GM21515 (cell line): ENCODE results near the gene SLC17A7.
A peak's percentile ranks its signal among the peaks of the same experiment; 100 is the strongest.
"Not testable (repeated sequence)": the region's sequence is repeated elsewhere in the genome, so short reads cannot be mapped to it uniquely, and the experiment has no call there.

Experiments used
- ATAC-seq: cut with Tn5 transposase; IDR thresholded peaks from one replicate; pipeline ENCODE4 v1.9.1; 2021; ENCODE audit not compliant: unreplicated experiment

SLC17A7 gene

GRCh38 chr19:49470615-49470978, 29.3 kb upstream of the SLC17A7 start:
- no peak for ATAC-seq

- peak; percentile 43 for ATAC-seq
Measured at GRCh38 chr19:49469828-49470614, 28.7 kb upstream of the SLC17A7 start.

- ATAC-seq = peak; percentile 49
Measured at GRCh38 chr19:49468746-49469447, 27.6 kb upstream of the SLC17A7 start.

DNA sequence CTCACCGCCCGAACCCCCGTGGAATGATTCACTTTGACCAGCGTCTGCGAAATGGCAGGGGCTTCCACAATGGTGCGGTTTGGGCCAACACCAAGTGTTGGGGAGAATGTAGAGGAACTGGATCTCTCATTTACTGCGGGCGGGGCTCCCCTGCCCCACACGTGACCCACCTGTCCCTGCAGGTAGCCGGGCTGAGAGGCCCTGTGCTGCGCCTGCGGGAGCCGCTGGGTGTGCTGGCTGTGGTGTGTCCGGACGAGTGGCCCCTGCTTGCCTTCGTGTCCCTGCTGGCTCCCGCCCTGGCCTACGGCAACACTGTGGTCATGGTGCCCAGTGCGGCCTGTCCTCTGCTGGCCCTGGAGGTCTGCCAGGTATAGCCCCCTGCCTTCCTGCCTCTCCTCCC, 26.9 kb upstream of the SLC17A7 start:
- ATAC-seq = no peak

DNA sequence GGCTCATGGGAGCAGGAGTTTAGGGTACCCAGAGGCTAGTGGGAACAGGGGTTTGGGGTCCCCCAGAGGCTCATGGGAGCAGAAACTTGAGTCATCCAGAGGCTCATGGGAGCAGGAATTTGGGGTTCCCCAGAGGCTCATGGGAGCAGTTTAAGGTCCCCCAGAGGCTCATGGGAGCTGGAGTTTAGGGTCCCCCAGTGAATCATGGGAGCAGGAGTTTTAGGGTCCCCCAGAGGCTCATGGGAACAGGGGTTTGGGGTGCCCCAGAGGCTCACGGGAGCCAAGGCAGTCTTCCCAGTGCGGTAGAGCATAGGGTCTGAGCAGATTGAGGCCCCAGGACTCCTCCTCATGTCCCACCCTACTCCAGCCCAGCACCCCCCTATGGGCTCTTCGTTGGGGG, 24.0 kb upstream of the SLC17A7 start:
- no peak for ATAC-seq

GRCh38 chr19:49463960-49464740, 22.8 kb upstream of the SLC17A7 start:
- ATAC-seq = no peak

- ATAC-seq = no peak
Measured at GRCh38 chr19:49462492-49462891, 21.2 kb upstream of the SLC17A7 start.

GRCh38 chr19:49461656-49462055, 20.3 kb upstream of the SLC17A7 start:
- ATAC-seq = no peak

- not testable (repeated sequence) for ATAC-seq
Measured at GRCh38 chr19:49461130-49461529, 19.8 kb upstream of the SLC17A7 start.

GRCh38 chr19:49459388-49459787, 18.1 kb upstream of the SLC17A7 start:
- no peak for ATAC-seq

DNA sequence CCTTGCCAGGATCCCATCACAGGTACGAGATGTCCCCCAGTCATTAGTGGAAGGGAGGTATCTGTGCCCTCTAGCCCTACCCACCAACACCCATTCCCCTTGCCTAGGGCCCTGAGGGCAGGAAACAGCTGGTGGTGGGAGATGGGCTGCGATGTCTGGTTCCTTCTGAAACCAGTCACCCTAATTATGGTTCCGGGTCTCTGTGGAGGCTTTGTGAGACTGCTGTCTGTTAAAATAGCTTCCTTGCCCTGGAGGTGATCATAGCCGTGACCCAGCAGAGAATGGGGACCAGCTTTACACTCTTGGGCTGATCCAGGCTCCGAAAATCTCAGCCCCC, 17.2 kb upstream of the SLC17A7 start:
- ATAC-seq = no peak

- ATAC-seq = no peak
Measured at GRCh38 chr19:49456326-49456725, 15.0 kb upstream of the SLC17A7 start.

DNA sequence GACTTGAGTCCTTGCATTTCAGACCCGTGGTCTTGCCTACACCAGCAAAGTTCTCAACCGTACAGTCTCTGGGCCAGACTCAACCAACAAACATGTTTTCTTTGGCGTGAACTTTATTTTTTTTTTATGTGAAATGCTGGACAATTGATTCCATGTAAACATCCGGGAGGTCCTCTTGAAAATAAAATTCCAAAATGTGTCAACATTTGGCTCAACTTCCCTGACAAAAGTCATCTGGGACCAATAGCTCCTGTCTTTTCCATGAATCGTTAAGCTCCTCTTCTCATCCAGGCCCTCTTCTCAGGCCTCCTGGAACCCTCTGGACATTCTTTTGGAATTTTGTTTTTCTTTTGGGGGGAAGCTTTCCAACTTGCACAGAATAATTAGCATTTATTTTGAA, 14.4 kb upstream of the SLC17A7 start:
- ATAC-seq = no peak

DNA sequence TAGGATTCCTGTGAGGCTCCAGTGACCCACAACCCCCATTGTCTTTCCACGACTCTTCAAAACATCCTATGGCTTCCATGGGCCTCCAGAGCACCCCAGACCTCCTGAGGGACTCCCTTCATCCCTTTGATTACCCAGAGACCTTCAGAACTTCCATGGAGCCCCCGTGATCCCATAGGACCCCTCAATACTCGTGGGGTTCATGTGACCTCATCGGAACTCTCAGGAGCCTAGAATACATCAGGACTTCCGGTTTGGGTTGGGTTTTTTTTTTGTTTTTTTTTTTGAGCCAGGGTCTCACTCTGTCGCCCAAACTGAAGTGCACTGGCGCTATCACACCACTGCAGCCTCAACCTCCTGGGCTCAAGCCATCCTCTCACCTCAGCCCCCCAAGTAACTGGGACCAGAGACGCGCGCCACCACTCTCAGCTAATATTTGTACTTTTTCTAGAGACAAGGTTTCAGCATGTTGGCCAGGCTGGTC, 12.5 kb upstream of the SLC17A7 start:
- no peak for ATAC-seq

DNA sequence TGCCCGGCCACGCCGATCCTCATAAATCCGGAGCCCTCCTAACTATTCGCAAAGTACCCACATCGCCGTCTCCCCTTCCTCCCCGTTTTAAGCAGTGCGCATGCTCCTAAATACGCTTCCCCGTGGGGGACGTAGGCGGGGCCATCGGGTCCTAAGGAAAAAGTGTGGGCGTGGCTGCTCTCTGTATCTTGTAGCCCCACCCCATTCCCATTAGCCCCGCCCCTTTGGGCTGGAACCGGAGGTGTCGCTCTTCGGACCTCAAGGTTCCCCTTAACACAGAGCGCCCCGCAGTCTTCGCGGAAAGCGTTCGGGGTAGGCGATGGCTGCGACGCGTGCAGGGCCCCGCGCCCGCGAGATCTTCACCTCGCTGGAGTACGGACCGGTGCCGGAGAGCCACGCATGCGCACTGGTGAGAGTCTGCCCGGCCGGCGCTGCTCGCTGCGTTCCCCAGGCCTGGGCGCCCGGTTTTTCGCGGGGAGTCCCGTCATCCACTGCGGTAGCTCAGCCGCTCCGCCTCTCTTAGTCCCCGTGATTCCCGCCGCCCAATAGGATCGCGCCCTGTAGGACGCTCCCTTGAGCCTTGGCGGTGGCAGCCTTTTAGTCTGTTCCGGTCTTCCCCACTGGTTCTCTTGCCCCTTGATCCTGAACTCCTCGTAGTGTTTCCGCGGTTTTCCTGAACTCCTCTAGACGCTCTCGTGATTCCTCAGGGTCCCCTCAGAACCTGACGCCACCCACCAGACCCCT, 11.9 kb upstream of the SLC17A7 start, which contains the start of gene ALDH16A1:
Gene ALDH16A1 (plus strand): TSS at position 213 of the 744 bp plus-strand sequence. CDS start 107 bp downstream, at position 320.
- peak; percentile 72 for ATAC-seq

- peak; percentile 50 for ATAC-seq
Measured at GRCh38 chr19:49451430-49452181, 10.3 kb upstream of the SLC17A7 start, which contains the start of gene PIH1D1. TSS of gene PIH1D1 (minus strand) at chr19:49451814. CDS start at chr19:49451574, 240 bp downstream.

GRCh38 chr19:49450405-49450804, 9.1 kb upstream of the SLC17A7 start:
- ATAC-seq = no peak

- ATAC-seq = no peak
Measured at GRCh38 chr19:49448432-49448786, 7.1 kb upstream of the SLC17A7 start.

DNA sequence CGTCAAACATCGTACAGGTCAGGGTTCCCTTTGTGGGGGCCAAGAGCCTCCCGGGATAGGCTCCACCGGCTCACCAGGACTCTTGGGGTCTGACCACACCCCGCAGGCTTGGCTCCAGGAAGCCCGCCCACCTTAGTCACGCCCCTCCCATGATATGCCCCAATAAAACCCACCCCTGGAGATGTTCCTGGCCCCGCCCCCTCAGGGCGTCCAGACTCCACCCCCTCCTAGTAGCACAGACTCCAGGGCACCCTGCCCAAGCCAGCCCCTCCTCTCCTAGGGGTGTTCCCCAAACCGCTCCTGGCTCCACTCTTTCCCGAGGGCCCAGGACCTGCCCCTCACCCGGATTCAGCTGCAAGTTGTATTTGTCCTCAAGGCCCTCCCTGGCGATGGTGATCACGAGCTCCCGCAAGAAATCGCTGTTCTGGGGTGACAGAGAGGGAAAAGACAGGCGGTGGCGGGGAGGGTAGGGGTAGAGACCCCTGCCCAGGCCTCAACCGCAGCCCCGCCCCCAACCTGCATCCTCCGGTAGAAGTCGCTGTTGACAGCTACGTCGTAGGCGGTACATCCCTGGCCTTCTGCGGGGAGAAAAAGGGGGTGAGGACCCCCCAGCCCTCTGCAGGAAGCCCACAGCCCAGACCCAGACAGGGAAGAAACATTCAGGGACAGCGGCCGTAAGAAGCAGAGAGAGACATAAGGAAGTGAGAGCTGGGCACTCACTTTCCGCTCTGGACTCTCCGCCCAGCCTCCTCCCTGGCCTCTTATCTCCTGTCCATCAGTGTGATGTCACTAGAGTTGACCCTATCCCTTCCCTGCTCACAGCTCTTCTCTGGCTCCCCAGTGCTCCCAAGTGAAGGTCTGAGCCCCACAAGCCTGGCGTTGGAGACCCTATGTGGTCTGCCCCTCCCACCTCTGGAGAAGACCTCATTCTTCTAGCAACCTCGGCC, 6.4 kb upstream of the SLC17A7 start:
- no peak for ATAC-seq
